NCI-H187 (cell line): ENCODE results near the gene GPR142.

ENCODE experiments used
- DNase-seq, 2 experiments: peaks; one replicate each; lab custom pipeline; 2025; lab: John Stamatoyannopoulos, UW

The GPR142 gene, protein sequence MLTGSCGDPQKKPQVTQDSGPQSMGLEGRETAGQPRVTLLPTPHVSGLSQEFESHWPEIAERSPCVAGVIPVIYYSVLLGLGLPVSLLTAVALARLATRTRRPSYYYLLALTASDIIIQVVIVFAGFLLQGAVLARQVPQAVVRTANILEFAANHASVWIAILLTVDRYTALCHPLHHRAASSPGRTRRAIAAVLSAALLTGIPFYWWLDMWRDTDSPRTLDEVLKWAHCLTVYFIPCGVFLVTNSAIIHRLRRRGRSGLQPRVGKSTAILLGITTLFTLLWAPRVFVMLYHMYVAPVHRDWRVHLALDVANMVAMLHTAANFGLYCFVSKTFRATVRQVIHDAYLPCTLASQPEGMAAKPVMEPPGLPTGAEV

DNA sequence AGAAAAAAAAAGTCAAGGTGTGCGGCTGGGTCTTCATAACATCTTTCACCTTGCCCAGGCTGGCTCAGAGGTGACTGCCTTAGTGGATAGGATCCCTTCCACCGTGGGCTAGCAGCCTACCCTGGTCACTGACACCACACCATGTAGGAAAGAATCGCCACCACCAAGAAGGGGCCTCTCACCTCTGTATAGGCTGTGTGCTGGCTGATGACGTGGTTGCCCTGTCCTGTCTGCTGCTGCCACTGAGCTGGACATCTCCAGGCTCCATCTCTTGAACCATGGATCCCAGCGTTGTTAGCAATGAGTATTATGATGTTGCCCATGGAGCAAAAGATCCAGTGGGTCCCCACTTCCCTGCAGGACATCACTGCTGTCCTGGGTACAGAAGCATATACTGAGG is at the start of gene GPR142:
Gene GPR142, plus strand, starts transcription at position 301 of the 400 bp plus-strand sequence. CDS start 2,035 bp downstream, outside the sequence.
- DNase-seq, result no peak

DNA sequence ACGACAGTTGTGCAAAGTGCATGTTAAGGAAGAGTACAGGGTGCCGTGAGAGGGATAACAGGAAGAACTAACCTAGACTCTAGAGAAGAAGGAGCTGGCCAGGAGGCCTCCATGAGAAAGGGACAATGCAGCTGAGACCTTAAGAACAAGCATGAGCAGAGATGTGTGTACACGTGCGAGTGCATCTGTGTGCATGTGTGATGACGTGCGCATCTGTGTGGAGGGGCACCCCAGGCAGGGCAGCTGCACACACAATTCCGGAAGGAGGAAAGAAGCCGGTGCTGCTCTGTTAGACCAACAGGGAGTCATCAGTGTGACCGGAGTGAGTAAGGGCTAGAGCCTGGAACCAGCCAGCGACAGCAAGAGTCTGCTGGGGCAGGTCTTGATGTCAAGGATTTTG is 48.9 kb upstream of the GPR142 start:
- DNase-seq, result no peak

DNA sequence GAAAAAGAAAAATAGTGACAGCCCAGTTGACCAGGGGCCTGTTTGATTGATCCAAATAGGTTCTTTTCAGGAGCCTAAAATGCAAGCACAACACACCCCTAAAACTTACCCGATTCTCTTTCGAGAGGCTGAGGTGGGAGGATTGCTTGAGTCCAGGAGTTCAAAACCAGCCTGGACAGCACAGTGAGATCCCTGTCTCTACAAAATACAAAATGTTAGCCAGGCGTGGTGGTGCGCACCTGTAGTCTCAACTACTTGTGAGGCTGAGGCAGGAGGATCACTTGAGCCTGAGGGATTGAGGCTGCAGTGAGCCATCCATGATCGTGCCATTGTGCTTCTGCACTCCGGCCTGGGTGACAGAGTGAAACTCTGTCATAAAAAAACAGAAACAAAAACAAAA is 42.8 kb upstream of the GPR142 start:
- DNase-seq, result no peak

DNA sequence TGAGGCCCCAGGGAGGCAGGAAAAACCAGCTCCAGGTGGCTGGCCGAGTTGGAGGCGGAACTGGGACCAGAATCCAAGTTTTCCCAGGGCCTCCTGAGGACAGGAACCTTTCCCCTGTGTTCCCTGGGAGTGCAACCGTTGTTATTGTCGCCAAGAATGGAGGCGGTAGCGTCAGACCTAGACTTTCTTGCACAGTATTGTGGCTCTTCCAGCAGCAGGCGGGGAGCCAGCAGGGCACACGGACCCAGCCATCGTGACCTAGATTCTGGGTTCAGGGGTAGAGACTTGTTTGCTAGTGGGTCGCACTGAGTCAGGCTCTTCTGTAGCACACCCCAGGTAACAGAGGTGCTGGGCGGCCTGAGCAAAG is 41.9 kb upstream of the GPR142 start:
- DNase-seq, result no peak

DNA sequence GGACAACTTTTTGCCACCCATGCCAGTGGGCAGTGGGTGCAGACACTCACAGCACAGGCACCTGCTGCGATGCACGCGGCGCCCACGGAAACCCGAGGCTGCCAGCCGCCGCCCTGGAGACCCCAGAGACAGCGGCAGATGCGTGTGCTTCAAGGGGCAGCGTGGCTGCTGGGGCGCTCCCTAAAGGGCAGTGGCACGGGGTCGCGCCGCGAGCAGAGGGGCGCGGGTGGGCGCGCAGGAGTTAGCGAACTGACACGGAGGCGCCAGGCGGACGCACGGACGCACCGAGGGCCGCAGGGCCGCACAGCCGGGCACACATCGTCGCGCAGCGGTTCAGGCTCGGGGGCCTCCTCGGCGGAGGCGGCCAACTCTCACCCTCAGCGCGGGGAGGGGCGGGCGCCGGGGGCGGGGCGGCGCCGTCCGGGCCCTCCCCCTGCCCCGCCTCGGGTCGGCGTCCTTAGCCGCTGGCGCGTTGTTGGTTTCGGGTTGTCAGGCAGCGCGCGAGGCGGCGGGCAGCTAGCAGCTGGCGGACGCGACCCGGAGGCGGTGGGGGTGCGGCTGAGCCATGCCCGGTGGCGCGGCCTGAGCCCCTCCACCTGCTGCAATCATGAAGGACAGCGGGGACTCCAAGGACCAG is 41.4 kb upstream of the GPR142 start, which contains the start of gene KIF19:
Gene KIF19, plus strand, starts transcription at position 484 of the 637 bp plus-strand sequence. Its CDS starts 124 bp downstream, at position 608.
- DNase-seq, result peak; percentile 32 to 53

DNA sequence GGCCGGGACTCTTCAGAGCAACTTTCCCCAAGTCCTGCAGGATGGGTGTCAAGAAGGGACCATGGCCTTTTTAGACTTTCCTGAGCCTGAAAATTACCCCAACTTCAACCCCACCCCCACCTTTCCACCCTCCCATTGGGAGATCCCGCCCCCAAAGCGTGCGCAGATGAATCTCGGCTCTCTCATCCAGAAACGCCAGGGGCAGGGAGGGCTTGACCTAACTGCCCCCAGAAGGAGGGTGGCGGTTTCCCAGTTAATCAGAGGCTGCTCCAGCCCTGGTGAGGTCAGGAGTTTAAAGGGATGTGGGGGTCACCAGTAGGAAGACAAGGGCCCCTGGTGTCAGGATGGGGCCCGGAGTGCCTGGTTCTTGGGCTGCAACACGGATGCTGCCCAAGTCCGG is 40.8 kb upstream of the GPR142 start:
- DNase-seq, result no peak

DNA sequence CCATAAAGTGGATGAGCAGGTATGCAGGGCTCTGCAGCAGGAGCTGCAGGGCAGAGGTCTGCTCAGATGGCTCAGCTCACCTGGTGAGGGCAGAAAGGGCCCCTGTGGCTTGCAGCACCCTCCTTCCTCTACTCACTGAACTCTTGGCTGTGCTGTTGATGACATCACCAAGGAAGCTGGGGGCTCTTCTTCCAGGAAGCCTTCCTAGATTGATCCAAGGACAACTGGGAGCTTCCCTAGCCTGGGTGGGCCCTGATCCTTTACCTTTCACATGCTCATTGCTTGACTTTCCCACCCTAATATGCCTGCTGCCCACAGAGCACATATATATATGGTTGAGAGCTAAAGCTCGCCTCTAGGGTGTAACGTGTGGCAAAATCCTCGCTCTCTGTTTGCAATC is 38.8 kb upstream of the GPR142 start:
- DNase-seq, result no peak

DNA sequence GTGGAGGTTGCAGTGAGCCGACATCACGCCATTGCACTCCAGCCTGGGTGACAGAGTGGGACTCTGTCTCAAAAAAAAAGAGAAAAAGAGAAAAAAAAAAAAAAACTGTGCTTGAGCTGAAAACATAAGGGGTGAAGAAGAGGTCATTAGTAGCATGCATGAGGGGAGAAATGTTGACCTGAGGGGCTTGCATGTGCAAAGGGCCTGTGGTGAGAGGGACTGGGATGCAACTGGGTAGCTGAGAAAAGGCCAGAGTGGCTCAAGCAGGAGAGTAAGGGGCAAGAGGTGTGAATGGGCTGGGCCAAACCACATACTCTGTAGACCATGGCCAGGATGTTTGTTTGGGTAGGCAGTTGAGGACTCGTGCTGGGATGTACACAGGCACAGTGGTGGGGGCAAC is 37.9 kb upstream of the GPR142 start:
- DNase-seq, result no peak

DNA sequence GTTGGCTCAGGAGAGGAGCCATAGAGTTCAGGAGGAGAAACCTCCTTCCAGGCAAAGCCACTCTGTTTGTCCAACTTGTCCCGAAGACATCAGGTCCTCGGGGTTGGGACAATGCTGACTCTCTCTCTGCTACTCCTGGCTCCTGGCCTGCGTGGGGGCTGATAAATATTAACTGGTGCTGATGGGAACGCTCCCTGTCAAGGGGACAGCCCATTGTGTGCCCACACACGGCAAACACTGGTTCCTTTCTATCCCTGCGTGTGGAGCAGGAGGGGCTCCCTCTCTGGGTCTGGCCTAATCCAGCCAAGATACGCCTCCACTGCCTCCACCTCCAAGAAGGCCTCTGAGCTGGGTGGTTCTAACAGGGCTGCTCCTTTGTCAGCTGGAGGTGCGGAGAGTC is 36.9 kb upstream of the GPR142 start:
- DNase-seq, result no peak

DNA sequence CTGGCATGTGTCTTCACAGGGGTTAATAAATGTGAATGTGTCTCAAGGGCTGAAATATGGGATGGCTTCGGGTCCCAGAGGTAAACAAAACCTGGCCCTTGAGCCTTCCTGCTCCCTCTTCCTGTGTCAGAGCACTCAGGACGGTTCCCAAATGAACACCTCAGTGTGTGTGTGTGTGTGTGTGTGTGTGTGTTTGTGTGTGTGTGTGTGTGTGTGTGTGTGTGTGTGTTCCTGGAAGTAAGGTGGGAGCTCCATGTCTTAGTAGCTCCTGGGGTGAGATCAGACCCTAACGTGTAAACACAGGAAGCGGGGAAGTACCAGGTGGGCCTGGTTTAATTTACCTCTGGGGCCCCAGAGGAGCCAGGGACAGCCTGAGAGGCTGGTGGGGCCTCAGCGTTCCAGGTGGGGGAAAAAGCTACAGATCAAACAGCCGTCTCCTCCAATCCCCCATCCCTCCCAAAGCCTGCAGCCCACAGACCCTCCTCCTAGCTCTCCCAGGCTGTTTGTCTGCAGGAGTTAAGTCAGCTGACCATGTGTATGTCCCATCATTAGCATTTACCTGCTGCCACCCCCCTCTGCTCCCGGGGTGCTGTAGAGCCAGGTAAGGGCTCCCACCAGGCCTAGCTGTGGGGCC is 35.2 kb upstream of the GPR142 start:
- DNase-seq, result peak; percentile 31 to 68

DNA sequence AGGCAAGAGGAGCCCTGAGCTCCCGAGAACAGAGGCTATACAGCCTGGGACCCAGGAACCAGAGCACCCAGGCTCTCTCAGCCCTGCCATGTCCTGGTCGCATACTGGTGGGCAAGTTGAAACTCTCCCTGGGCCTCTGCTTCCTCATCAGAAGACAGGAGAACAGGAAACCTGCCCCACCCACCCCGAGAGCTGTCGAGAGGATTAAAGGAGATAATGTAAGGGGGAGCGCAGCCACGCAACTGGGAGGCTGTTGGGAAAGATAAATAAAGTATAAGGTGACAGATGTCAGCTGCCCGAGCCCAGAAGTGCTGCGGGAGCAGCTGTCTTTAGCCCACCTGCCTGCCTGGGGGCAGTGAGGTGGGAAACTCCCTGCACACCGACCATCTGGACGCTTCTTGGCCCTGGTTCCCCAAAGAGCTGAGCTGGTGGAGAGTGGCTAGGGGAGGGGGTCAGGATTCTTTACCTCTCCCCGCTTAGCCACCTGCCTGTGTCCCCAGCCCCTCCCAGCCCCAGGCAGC is 34.5 kb upstream of the GPR142 start:
- peak; percentile 83 to 90 for DNase-seq

DNA sequence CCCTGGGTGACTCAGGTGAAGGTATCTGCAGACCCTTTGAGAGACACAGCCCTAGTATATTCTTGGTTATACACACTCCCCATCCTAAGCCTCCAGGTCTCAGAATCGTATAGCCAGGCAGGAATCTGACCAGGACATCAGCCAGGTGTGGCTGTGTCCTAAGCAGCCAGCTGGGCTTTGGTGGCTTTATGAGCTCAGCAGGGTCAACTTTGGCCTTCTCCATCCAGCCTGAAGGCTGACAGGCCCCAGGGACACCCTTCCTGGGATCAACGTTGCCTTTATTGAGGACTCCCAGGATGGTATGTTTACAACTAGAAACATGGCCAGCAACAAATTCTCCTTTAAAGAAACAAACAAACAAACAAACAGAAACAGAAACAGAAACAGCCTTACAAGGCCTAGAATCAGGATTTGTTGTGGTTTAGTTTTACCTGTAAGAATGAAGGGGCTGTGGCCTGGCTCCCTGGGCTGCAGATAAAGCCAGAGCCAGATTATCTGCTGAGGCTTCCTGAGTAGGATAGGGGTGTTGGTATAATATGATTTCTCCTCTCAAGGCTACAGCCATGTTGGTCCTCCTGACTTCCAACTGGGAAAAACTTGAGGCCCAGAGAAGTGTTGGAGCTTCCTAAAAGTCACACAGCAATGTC is 32.8 kb upstream of the GPR142 start:
- DNase-seq, result no peak

DNA sequence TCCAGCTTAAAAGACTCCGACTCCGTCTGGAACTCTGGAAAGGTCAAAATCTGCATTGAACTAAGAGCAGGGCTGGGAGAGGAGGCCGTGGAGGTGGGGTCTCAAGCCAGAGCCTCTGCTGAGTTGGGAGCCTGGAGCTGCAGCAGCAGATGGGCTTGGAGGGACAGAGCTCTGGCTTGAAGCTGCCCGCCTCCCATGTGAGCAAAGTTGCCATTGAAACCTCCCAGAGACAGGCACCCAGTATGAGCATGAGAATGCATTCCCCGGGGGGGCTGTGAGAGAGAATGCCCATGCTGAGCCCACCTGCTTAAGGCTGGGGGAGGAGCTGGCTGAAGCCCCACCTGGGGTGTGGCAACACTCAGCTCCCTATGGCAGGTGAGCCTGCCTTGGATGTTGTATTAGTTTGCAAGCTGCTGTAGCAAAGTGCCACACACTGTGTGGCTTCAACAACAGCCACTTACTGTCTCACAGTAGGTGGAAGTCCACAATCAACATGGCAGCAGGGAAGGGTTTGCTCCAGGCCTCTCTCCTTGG is 31.7 kb upstream of the GPR142 start:
- no peak for DNase-seq

DNA sequence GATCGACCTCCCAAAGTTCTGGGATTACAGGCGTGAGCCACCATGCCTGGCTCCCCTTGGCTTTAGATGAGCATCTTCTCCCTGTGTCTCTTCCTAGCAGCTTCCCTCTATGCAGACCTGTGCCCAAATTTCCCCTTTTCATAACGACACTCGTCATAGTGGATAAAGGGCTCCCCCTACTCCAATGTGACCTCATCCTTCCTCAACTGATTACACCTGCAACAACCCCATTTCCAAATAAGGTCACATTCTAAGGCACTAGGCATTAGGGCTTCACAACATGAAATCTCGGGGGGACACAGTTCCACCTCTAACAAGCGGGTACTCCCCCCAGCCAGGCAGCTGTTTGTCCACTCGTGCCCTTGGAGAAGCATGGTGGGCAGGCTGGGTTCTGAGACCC is 31.0 kb upstream of the GPR142 start:
- no peak for DNase-seq

DNA sequence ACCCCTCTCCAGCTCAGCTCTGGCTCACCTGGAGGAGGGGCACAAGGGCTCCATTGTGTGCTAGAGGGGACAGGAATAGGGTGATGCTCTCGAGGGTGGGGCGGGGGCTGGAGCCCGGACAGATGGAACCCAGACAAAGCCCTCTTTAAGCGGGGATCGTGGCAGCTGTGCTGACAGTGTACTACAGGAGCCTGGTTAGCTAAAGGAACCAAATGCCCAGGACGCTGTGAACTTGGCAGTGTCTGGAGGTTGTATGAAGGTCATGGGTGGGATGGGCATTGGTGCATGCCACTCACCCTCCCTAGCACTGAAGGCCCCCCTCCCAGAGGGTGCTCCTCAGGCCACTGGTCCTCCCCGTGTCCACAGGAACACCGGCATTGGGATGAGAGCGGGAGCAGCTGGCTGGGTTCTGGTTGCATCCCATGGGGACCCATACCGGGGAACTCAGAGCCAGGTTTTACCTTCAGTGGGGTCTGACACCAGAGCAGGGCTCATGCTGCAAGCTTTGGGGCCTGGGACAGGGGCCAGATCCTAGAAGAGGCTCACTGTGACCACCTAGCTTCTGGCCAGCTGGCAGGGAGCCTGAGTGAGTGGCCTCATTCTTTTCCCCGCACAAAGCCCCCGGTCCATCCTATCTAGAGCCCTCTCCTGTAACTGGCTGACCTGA is 29.3 kb upstream of the GPR142 start:
- DNase-seq, result peak in 1 of 2 experiments; percentile 52

DNA sequence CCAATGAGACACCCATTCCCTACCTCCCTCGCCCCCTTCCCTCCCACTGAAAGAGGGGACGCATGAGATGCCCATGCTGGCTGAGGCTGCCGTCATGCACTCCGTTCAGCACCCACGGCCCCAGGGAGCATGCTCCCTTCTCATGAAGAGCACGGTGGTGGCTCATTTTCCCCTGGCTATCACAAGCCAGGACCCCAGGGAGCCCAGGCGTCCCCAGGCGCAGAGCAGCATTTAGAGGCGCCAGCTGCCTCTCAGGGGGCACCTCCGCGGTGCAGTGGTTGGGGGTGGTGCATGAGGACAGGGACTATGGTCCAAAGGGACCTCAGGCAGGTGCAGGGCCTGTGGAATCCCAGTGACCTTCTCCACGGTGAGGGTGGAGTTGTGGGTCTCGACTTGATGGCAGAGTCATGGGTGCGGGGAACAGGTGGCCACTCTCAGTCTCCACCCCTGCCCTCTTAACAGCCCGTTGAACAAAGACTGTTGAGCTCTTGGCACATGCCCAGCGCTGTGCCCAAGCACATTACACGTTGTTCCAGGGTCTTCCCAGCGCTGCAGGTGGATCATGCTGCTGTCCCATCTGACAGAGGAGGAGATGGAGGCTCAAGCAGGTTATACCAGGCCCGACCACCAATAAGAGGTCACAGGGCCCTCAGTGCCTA is 27.6 kb upstream of the GPR142 start:
- peak in 1 of 2 experiments; percentile 34 for DNase-seq

DNA sequence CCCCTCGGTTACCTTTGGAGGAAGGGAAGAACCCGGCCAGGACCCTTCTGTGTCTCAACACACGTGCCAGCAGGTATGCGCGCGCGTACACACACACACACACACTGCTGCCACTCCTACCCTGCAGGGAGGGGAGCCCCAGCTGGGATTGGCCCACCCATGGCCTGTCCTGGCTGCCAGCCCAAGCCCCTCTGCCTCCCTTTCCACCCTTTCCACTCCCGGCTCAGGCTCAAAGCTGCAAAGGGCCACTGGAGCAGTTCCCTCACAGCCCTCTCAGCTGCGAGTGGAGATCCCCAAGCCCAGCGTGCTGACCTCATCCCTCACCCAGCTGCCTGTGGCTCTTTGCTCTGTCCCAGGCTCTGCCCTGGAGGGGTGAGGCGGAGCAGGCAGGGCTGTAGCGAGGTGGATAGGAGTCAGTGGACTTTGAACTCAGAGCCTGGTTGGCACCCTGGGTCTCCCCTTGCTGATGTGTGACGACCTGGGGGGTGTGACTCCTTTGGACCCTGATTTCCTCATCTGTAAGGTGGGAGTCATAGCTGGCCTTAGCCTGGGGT is 26.8 kb upstream of the GPR142 start:
- DNase-seq, result no peak

DNA sequence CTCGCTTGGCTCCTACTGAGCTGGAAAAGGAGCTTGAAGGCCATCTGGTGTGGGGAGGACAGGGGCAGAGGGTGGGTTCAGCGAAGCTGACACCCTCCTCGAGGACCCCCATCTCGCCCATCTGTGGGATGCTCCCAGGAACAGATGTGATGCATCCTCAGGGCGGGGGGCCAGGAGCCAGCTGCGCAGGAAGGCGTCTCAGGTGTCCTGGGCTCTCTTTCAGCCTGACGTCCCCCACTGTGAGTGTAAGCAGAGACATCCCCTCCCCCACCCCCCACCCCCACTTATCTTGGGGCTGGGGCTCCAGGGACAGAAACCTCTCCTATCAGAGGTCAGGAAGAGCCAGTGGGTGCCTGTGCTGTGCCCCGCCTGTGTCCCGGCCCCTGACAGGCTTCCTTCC is 25.1 kb upstream of the GPR142 start:
- no peak for DNase-seq

DNA sequence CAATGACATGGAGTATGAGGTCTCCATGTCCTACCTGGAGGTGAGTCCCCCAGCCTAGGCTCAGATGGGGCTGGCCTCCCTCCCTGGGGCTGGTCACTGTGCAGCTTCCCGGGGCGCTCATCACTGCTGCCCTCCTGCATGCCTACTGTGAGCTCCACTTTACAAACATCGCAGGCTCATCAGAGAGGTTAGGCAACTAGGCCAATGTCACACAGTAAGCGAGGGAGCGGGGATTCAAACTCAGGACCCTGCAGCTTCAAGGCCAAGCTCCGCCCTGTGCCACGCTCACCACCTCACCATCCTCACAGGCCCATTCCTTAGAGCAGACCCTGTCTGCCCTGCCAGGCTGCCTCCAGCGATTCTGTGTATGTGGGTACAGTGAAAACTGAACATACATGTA is 24.2 kb upstream of the GPR142 start:
- no peak for DNase-seq

DNA sequence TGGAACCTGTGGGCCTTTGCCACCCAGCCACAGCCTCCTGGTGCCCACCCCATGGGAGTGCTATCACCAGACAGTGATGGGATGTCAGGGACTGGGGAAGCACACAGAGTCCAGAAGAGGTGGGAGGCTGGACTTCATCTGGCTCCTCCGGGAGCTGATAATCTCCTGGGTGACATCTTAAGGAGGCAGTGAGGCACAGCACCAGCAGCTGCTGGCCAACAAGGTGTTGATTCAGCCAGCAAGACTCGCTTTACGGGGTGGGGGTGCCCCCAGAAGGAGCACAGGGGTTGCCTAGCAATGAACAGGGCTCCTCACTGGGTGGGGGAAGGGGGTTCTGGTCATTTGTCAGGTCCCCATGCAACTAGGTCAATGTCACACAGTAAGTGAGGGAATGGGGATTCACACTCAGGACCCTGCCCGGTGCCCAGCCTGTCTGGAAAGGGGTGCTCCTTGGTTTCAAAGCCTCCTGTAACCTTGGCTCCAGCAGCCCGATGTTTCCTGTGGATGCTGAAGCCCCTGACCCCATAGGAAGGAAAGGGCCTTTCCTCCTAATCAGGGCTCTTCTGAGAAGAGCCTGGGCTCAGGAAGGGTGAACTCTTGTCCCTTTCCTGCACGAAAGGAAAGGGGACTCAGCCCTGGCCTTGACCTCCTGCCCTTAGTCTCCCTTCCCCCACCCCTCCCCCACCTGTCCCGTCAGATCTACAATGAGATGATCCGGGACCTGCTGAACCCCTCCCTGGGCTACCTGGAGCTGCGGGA is 23.6 kb upstream of the GPR142 start:
- DNase-seq, result no peak
